Skeletal muscle satellite cell (primary cell): ENCODE results near the gene ANKRD50.

Source experiments
- H3K27me3 ChIP-seq: 2 replicates; pipeline ENCODE4 v1.7.0; 2013; ENCODE audit warnings: low read length; ENCODE audit not compliant: control insufficient read depth, insufficient read depth
- H3K36me3 ChIP-seq: 2 replicates; pipeline ENCODE4 v1.7.0; 2013; ENCODE audit warnings: mild to moderate bottlenecking, control low read depth, low read length; ENCODE audit not compliant: insufficient read depth
- H3K4me1 ChIP-seq: 2 replicates; pipeline ENCODE4 v1.7.0; 2013; ENCODE audit warnings: low read length; ENCODE audit not compliant: control insufficient read depth, insufficient read depth
- H3K4me2 ChIP-seq: 2 replicates; pipeline ENCODE4 v1.7.0; 2013; ENCODE audit warnings: mild to moderate bottlenecking, low read length
- H3K4me3 ChIP-seq: 2 replicates; pipeline ENCODE4 v1.7.0; 2013; ENCODE audit warnings: low read length
- H3K9ac ChIP-seq: 2 replicates; pipeline ENCODE4 v1.7.0; 2013; ENCODE audit warnings: mild to moderate bottlenecking, low read depth, low read length, moderate library complexity
- H3K9me3 ChIP-seq: replicated peaks from 2 replicates; pipeline ENCODE4 v1.7.0; 2013; ENCODE audit warnings: mild to moderate bottlenecking, control low read depth, low read length

Gene ANKRD50

GRCh38 chr4:124736526-124736925, 24.0 kb upstream of the ANKRD50 start:
- Histone ChIP-seq H3K4me1 (no peaks in the 10 kb centered on the region), H3K9me3 (no peaks in the 10 kb centered on the region), H3K4me3 (no peak overlapping the region), H3K36me3 (no peaks in the 10 kb centered on the region), H3K4me2 (no peak overlapping the region), H3K9ac (no peak overlapping the region), H3K27me3 (no peaks in the 10 kb centered on the region)

DNA sequence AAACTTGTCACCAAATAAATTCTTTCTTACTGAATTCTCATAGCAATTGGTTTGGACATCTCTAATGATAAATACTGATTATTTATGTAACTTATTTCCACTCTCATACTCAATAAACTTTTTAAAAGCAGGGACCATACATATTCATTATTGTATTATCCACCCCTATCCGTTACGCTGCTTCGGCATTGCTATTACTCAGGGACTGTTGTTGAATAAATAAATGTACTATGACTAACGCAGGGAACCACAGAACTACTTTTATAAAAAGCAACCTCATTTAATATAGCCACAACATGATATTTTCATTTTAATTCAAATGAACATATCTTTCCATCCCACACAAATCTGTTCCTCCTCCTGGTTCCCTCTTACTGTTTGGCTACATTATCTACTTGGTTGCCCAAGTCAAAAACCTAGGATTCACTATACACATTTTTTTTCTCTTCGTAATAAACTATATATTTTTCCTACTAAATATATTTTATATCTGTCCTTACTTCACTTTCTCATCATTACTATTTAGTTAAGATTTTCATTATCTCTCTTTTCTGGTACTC, 14.9 kb upstream of the ANKRD50 start:
- Histone ChIP-seq H3K9me3 (no peaks in the 10 kb centered on the region), H3K4me3 (no peak overlapping the region), H3K36me3 (no peaks in the 10 kb centered on the region), H3K9ac (no peak overlapping the region), H3K4me2 (no peak overlapping the region), H3K27me3 (no peaks in the 10 kb centered on the region), H3K4me1 (peaks cover 4% of the 10 kb centered on the region)

DNA sequence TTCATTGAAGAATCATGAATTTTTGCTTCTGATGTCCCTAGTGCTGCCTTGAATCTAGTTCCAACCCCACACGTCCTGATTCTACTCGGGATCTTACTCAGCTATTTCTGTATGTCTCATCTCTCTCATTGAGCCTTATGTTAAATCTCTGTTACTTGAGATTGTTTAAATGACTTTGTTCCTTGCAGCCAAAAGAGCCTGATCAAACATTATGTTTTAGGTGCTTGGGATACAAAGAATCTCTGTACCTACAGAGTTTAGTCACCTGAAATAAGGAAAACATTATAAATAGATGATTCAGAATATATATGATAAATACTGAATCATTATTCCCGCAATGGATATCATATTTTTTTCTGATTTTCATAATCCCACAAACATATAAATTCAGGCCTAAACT, 13.7 kb upstream of the ANKRD50 start:
- Histone ChIP-seq H3K27me3 (no peaks in the 10 kb centered on the region), H3K4me3 (no peak overlapping the region), H3K36me3 (no peaks in the 10 kb centered on the region), H3K4me1 (peaks cover 7% of the 10 kb centered on the region), H3K9ac (no peak overlapping the region), H3K4me2 (no peak overlapping the region), H3K9me3 (no peaks in the 10 kb centered on the region)

- H3K4me1 ChIP-seq: peaks cover 3% of the 10 kb centered on the region
- H3K9ac ChIP-seq: no peak overlapping the region
- H3K4me2 ChIP-seq: no peak overlapping the region
- no peaks in the 10 kb centered on the region for H3K9me3 ChIP-seq
- no peaks in the 10 kb centered on the region for H3K27me3 ChIP-seq
- H3K4me3 ChIP-seq: no peak overlapping the region
- H3K36me3 ChIP-seq: no peaks in the 10 kb centered on the region
These were observed 9.5 kb upstream of the ANKRD50 start for GRCh38 chr4:124722071-124722470.

- H3K27me3 ChIP-seq: no peaks in the 10 kb centered on the region
- no peak overlapping the region for H3K4me3 ChIP-seq
- no peak overlapping the region for H3K9ac ChIP-seq
- no peaks in the 10 kb centered on the region for H3K9me3 ChIP-seq
- H3K36me3 ChIP-seq: no peaks in the 10 kb centered on the region
- no peak overlapping the region for H3K4me2 ChIP-seq
- peaks cover 9% of the 10 kb centered on the region for H3K4me1 ChIP-seq
These were observed 4.6 kb upstream of the ANKRD50 start for GRCh38 chr4:124717101-124717500.

DNA sequence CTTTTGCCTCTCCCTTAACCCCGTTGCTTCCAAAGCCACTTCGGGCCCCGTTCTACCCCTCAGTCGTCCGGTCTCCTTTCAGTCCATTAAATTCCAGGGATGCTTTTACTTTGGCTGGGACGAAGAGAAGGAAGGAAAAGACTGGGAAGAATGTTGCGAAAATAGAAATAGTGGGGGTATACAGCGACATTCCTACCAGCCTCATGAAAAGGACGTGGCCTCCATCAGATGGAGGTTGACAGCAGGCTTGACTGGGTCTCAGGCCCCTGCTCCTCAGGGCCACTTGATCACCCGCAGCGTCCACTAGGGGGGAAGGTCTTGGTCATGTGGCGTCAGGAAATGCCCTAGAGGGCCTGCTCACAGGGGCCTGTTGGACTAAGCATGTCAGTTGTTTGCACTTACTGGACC, 657 bp upstream of the ANKRD50 start:
- peak overlapping the region; percentile 79 for H3K4me3 ChIP-seq
- peaks cover 3% of the 10 kb centered on the region for H3K36me3 ChIP-seq
- H3K9ac ChIP-seq: peak overlapping the region; percentile 98

GRCh38 chr4:124711471-124712371, 811 bp downstream of the ANKRD50 start:
- Histone ChIP-seq H3K9me3 (no peaks in the 10 kb centered on the region), H3K4me2 (peak overlapping the region; percentile 83), H3K4me1 (peaks cover 31% of the 10 kb centered on the region), H3K9ac (peak overlapping the region; percentile 98), H3K4me3 (peak overlapping the region; percentile 95), H3K36me3 (peaks cover 10% of the 10 kb centered on the region), H3K27me3 (no peaks in the 10 kb centered on the region)

More for the DNA sequence above, 657 bp upstream of the ANKRD50 start:
- Histone ChIP-seq H3K4me1 (peaks cover 28% of the 10 kb centered on the region), H3K4me2 (peak overlapping the region; percentile 89), H3K27me3 (no peaks in the 10 kb centered on the region), H3K9me3 (no peaks in the 10 kb centered on the region)

- Histone ChIP-seq H3K9me3 (no peaks in the 10 kb centered on the region), H3K9ac (peak overlapping the region; percentile 98), H3K27me3 (no peaks in the 10 kb centered on the region), H3K4me1 (peaks cover 31% of the 10 kb centered on the region), H3K4me2 (peak overlapping the region; percentile 83), H3K36me3 (peaks cover 17% of the 10 kb centered on the region), H3K4me3 (peak overlapping the region; percentile 95)
These were observed 1.6 kb downstream of the ANKRD50 start for GRCh38 chr4:124710911-124711310.

DNA sequence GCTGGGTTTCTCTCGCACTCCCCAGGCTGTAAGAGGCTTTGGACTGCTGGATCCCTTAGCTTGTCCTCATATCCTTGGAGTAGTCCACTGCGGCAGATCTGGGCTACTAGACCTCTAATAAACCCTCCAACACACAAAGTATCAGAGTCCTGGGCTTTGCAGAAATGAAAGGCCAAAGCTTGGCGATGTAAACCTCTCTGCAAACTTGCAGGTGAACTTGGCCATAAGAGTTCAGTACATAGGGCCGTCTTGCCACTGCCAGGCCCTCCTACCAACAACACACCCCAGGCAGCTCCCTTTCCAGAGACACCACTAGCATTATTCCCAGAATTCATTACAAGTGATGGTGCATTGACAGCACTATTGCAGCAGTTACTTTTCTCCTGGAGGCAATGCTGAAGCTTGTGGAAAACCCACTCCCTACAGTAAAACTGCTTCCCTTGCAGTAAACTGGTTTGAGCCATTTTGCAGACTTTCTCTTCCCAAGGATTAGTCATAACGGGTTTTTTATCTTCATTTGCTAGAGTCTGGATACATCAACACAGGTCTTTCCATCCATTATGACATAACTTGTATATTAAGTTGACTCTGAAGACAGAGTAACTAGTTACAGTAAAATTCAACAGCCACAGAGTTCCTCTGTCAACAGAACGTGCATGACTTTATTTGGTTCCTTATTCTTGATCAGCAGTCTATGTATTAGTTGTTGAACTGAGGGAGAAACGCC, 2.4 kb downstream of the ANKRD50 start:
- H3K9ac ChIP-seq: peak overlapping the region; percentile 98
- no peaks in the 10 kb centered on the region for H3K27me3 ChIP-seq
- H3K4me3 ChIP-seq: peak overlapping the region; percentile 95
- H3K9me3 ChIP-seq: no peaks in the 10 kb centered on the region
- peaks cover 17% of the 10 kb centered on the region for H3K36me3 ChIP-seq
- H3K4me2 ChIP-seq: peak overlapping the region; percentile 83
- peaks cover 31% of the 10 kb centered on the region for H3K4me1 ChIP-seq

GRCh38 chr4:124708517-124709300, 3.8 kb downstream of the ANKRD50 start:
- H3K9ac ChIP-seq: peak overlapping the region; percentile 98

DNA sequence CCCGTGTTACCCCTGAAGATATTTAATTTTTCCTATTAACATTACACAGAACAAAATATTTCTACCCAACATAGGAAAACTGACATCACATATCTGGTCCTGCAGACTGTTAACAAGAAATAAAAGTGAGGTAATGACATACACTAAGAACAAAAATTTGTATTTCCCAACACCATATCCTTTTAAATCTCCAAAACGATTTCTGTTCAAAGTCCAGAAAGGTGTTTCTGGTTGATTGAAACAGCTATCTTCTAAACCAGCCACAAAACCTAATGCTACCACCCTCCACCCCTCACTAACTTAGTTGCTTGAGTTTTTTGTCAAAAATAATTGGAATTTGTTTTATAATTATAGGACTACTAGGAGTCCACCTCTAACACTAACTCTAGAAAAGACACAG, 7.1 kb downstream of the ANKRD50 start:
- H3K4me1 ChIP-seq: peaks cover 20% of the 10 kb centered on the region
- H3K9ac ChIP-seq: no peak overlapping the region
- H3K4me2 ChIP-seq: no peak overlapping the region
- no peaks in the 10 kb centered on the region for H3K9me3 ChIP-seq
- peaks cover 24% of the 10 kb centered on the region for H3K36me3 ChIP-seq
- H3K4me3 ChIP-seq: no peak overlapping the region
- H3K27me3 ChIP-seq: no peaks in the 10 kb centered on the region

More at GRCh38 chr4:124708517-124709300, 3.8 kb downstream of the ANKRD50 start:
- peaks cover 30% of the 10 kb centered on the region for H3K4me1 ChIP-seq
- H3K4me2 ChIP-seq: peak overlapping the region; percentile 83
- peak overlapping the region; percentile 95 for H3K4me3 ChIP-seq
- no peaks in the 10 kb centered on the region for H3K9me3 ChIP-seq
- H3K27me3 ChIP-seq: no peaks in the 10 kb centered on the region
- H3K36me3 ChIP-seq: peaks cover 21% of the 10 kb centered on the region
